Myocyte (in vitro differentiated cells): ENCODE measurements around the gene FAM83D. TPM values are rescaled to one million over a fixed set of nuclear protein-coding genes. Genes with fewer than 3 reads are reported as not detected.
"Not testable (repeated sequence)": the region's sequence is repeated elsewhere in the genome, so short reads cannot be mapped to it uniquely, and the experiment has no call there.

Source experiments
- DNase-seq: peaks from one replicate; pipeline ENCODE4 v3.0.0-alpha.2; 2012; ENCODE audit warnings: low read depth
- total RNA-seq: library from RNA; depleted of rRNA; stranded (reverse); fragments of >200 nt; gene quantifications from 2 replicates; pipeline ENCODE4 v1.2.3, GENCODE V29; 2014

Gene FAM83D
- total RNA-seq, 1 donor from 2014 or later: 0.67 TPM

DNA sequence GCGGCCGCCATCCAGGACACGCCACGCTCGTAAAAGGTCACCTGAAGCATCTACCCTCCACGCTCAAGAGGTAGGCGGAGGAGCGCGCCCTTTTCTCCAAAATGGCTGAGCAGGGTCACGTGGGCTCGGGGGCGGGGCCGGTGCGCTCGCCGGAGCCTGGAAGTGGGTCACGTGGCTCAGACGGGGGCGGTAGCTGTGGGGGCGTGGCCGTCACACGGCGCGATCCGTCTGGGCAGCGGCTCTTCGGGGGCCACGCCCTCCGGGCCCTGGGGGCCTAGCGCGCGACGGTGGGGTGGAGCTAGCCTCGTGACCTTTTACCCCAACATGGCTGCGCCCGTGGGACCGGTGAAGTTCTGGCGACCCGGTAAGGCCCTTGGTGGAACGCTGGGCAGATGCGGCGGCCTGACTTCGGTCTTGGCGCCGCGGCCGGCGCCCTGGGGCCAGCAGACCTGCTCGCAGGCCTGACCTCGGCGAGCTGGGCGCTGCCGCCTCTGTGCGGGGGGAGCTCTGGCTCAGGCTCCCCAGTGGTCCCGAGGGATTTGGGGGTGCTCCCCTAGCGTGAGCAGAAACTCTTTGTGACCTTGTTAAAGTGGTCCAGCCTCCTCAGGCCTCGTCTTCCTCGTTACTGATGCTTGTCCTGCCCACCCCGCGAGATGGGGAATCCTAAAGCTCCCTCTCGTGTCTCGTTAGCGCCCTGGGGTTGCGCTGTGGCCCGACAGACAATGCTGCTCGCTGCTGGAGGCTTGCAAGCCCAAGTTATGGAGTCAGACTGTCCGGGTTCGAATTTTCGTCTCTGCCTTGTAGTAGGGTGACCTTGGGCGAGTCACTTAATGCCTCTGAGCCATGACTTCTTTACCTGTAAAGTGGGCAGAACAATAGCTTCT is 36.1 kb downstream of the FAM83D start, which contains the start of gene DHX35:
Gene DHX35, plus strand, starts transcription at position 301 of the 884 bp plus-strand sequence. Its CDS starts 24 bp downstream, at position 325.
- peak; percentile 97 for DNase-seq

DNA sequence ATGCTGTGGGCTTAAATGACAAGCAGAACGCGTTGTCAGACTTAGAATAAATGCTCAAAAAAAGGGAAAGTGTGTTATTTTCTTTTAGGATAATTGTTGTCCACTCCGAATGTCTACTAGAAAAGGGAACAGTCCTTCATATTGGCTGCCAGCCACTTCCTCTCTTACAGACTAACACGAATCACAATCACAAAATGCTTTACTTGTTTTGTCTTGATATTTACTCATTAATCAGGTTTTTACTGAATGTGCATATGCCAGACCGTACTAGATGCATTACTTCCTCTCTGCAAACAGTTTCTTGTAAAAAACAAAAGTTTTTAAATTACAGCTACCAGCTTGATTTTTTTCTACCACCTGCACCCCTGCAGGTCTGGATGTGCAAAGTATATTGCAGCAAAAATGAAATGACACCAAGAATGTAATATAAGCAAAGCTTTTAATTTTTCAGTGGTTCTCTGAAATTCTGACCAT is 36.7 kb downstream of the FAM83D start:
- no peak for DNase-seq

DNA sequence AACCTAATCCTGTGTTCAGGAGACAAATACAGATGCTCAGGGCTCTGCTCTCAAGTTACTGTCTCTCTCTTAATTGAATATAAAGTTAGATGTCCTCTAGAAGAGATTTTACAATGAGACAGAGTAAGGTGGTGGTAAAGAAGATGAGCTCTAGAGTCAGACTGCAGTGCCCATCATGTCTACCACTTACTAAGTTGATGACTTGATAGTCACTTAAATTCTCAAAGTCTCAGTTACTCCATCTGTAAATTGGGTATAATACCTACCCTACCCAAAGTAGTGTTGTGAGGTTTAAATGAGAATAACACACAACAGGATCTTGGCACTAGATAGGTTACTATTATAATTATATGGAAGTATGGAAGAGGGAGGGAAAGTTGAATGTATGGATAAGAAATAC is 37.5 kb downstream of the FAM83D start:
- DNase-seq: no peak

DNA sequence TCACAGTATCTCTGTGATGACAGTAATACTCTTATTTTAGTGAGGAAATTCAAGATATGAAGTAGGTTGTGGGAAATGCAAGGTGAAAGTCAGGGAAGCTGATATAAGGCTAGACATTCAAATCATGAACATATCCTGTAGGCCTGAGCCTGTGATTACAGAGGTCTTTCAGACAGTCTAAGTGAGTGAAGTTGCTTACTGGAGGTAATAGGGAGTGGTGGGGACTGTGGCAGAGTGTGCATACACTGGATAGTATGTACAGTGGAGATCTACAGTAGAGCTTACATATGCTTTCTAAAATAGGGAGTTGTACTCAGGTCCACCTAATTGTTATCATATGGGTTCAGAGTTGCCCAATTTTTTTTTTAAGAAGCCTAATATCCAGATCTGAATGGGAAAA is 39.0 kb downstream of the FAM83D start:
- no peak for DNase-seq

DNA sequence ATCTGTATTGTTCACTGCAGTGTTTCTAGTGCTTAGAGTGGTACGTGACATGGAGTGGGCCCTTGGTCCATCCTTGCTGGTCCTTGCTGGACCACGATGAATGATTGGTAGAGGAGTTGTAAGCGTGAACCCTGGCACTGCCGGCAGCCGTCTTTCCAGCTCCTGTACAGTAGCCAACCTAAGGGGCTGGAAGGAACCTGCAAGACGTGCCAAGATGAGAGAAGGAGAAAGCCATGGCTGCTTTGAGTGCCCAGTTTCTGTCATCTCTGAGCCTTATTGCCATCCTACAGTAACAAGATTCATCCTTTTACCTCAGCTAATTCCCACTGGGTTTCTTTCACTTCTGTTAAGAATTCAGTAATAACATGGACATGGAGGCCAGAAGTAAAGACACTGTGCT is 41.9 kb downstream of the FAM83D start:
- DNase-seq: no peak

DNA sequence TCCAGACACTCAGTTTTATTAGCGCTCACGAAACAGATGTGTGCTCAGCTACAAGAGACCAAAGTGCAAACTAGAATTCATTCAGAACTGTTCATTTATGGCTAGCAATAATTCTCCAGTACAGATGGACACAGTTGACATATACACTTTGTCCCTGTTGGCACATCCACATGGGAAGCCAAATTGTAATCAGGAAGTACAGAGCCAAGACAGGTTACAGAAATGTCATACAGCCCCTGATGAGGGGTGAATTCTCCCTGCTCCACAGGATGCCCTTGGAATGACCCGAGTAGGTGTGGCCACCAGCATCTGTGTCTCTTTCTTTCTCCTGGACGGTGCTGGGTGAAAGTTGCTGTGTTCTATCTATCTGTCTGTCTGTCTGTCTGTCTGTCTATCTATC is 43.5 kb downstream of the FAM83D start:
- no peak for DNase-seq

DNA sequence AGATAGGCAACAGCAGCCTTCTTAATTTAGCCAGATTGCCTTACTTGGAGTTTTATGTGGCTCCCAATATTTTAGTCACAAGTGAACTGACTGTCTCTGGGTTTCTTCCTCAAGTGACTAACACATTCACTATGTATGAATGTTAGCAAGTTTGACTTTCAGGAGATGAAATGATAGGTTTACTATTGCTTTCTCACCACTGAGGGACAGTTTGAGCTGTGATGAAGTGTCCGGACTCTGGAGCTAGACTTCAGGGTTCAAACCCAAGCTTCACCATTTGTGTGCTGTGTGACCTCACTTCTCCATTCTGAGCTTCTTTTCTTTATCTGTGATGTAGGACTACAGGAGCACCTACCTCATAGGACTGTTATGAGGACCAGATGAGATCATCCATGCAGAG is 44.1 kb downstream of the FAM83D start:
- DNase-seq: peak; percentile 58

DNA sequence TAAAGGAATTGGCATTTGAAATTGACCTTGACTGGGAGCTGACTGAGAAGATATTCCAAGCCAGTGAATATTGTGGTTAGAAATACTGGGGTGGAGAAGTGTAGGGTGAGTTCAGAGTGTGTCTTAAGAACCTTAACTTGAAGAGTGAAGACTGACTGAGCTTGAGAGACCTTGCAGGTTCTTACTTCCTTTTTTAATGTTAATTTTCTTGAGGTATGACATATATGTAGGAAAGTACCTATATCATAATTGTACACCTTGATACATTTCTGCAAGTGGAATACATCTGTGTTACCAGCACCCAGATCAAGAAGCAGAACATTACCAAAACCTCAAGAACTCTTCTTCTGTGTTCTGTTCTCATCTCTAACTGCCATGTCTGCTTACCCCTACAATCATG is 46.9 kb downstream of the FAM83D start:
- DNase-seq: peak; percentile 13

DNA sequence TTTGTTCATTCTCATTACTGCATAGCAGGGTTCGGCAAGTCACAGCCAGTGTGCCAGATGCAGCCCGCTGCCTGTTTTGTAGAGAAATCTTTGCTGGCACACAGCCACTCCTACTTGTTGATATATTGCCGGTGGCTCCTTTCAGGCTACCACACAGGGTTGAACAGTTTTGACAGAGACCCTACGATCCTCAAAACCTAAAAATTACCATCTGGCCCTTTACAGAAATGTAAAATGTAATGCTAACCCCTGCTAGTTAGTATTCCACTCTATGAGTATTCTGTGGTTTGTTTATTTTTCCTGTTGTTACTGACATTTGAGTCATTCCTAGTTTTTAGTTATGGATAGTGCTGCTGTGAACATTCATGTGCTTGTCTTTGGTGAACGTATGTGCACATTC is 47.4 kb downstream of the FAM83D start:
- DNase-seq: peak; percentile 14

DNA sequence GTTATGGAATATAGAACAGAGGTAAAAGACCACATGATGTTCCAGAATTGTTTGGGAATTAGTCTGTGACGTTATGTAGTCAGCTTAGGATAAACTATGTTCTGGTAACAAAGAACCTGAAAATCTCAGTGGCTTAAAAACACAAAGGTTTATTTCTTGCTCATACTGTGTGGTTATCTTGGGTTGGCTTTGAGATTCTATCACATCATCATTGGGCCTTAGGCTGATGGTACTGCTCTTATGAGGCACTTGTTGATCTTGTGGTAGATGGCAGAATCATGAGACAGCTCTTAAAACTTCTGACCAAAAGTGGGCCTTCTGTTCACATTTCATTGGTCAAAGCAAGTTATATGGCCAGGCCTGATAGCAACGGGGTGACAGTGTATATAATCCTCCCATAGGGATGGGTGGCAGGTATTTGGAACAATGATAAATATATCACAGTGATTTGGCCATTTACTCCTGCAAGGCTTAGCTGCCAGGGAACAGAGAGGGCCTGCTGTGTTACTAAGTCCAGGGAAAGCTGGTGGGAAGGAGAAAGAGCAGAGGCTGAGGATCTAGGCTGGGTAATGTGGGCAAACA is 49.4 kb downstream of the FAM83D start:
- DNase-seq: no peak

DNA sequence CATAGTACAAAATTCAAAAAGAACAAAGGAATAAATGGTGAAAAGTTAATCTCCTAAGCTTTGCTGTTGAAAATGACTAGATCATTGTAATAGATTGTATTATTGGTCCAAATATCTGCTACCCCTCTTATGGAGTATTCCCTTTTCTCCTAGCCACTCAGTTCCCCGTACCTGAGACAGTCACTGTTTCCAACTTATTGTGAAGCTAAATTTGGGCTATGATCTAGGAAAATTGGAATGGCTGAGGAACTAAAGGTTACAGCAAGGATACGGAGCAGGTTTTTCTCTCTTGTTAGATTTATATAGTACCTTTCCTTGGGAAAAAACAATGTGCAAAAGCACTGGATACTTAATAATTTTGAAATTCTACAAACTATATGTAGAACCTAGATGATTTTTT is 53.2 kb downstream of the FAM83D start:
- DNase-seq: no peak

DNA sequence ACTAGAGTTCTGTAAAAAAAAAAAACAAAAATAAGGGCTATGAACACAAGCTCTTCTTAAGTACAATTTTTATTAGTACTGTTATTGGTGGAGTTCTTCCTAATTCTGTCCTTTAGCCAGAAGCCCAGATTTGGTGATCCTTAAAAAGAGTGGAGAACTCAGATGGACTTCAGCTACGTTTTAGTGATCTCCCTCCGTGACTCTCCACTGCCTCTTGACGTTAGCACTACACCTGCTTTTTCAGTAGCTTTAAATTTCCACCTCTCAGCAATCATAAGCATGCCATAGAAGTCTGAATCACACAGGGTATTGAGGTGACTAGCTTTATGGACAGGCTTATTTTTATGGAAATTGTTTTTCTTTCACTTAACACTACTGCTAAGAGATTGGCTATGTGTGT is 53.6 kb downstream of the FAM83D start:
- no peak for DNase-seq

DNA sequence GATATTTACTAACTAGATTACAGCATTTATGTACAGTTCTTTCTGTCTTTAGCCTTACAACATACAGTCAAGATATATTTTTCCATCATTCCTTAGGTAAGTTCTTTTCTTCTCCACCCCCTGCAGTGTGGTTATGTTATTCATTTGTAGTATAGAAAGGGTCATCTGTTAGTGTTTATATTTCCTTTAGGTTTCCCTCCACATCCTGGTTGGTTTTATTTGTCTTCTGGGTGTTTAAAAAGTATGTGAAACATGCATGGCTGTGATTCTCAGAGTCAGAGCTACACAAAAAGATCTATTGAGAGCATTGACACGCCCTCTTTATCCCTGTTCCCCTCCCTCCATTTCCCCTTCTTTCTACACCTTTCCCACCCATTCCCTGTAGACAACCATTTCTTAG is 56.1 kb downstream of the FAM83D start:
- DNase-seq: no peak

DNA sequence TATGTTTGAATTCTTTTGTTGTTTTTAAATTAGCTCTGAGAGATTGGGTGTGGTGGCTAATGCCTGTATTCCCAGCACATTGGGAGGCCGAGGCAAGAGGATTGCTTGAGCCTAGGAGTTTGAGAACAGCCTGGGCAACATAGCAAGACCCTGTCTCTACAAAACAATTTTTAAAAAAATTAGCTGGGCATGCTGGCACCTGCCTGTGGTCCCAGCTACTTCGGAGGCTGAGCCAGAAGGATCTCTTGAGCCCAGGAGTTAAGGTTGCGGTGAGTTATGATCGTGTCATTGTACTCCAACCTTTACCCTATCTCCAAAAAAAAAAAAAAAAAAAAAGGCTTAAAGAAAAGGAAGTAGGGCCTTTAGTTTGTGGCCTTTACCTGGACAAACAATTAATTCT is 58.8 kb downstream of the FAM83D start:
- no peak for DNase-seq

DNA sequence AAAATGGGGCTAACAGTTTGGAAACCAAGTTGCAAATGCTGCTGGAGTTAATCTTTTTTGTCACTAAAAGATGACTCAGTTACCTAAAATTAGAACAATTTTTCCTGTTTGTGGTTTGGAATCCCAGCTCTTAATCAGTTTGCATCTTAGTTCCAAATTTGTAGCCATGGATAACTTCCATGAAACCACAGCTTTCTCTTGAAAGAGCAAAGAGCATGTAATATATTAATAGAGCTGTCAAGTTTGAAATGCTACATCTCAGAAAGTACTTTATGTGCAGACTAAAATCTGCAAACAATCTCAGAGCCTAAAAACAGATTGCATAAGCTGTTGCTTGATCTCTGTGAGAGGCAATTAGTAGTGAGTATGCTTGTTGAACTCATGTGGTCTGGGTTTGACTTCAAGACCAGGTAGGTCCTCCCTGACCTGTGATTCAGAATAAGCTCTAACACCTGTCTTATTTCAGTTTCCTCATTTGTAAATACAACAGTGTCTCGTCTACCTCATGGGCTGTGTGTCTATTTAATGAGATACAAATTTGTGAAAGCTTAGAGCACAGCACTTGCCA is 59.5 kb downstream of the FAM83D start:
- peak; percentile 73 for DNase-seq

DNA sequence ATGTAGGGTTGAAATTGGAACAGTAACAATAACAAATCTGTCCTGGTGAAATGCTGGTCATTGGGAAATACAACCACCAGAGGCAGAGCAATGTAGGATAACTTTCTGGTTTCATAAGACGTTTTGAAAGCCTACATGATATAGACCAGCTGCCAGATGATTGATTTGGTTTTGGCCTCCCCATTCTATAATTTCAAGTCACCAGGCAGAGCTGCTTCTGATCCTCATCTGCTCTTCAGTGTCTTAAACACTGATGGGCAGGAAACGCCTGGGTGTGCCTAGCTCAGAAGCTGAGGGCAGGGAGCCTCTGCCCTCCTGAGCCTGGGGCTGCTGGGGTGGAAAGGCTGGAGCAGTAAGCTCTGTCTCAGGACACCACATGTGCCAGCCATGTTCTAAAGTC is 60.4 kb downstream of the FAM83D start:
- DNase-seq: no peak

DNA sequence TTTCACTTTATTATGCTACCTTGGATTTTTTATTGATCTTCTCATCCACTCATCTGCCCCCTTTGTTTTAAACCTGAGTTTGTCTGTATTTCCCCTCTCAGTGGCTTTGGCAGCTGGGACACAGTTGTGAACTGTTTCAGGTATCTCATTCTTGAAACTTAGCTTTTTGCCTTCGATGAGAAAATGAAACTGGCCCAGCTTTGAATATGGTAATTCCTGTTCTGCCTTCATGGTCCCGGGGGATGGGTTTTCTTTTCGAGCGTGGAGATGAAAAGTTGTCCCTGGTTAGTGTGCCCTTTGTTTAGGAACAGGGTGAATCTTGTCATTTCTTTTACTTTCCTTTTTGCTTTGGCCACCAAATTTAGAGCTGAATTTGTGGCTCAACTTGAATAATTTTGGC is 61.6 kb downstream of the FAM83D start:
- no peak for DNase-seq

DNA sequence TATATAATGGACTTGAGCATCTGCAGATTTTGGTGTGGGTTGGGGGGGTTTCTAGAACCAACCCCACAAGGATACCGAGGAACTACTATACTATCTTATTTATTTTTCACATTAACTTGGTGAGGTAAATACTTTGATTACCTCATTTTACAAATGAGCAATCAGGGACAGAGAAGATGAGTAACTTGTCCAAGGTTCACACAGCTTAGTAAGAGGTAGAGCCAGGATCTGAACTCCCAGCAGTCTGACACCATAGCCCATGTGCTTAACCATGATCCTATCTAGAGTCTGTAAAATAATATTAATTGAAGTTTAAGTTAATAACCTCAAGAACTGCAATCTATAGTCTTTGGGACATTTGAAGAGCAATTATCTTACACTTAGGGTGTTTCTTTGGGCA is 64.5 kb downstream of the FAM83D start:
- no peak for DNase-seq

DNA sequence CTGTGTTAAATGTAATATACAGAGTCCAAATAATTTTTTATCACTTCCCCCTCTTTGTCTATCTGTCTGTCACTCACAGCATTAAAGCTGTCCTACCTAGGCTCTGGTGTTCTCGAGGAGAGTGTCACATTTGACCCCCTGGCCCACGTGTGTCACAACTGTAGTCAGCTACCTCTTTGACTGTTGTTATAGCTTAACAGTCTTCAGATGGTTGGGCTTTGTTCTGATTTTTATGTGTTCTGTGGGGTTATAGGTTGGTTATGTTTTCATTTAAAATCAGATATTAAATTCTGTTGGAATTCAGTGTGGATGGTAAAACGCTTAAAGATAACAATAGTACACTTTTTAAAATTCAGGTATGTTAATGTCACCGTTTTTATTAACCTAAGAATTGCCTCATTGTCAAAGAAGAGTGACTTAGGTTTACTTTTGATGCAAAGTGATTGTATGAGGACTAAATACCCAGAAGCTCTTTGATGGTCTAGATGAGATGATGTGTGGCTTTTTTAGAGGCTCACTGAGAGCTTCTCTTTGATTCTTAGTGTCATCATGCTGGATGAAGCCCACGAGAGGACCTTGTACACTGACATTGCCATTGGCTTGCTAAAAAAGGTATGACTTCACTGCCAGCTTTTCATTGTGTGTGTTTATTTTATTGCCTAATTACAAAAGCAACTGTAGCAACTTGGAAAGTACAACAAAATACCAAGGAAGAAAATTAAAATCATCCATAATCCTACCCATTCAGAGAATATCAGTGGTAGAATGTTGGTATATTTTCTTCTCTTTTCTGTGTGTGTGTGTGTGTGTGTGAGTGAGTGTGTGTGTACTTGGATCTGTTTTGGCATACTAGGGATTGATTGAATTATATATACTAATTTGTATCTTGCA is 65.8 kb downstream of the FAM83D start:
- DNase-seq: no peak

DNA sequence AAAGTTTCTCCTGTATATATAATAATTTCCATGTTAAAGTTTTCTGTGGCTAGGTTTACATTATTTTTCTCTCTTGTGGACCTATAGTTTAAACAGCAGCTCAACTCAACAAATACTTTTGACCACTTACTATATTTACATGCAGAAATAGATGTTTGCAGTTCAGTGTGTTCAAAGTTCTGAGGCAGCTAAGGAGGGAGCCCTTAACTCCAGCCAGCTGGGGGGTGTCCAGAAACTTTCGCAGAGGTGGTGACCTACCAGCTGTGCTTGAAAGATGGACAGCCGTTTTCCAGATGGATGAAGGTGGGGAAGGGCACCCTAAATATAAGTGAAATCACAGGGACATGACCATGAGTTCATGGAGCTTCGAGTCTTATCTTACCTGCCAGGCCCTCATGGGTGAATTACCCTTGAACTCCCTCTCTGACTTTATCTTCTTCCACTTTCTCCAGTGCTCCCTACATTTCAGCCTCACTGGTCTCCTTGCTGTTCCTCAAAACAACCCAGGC is 69.4 kb downstream of the FAM83D start:
- DNase-seq: no peak

DNA sequence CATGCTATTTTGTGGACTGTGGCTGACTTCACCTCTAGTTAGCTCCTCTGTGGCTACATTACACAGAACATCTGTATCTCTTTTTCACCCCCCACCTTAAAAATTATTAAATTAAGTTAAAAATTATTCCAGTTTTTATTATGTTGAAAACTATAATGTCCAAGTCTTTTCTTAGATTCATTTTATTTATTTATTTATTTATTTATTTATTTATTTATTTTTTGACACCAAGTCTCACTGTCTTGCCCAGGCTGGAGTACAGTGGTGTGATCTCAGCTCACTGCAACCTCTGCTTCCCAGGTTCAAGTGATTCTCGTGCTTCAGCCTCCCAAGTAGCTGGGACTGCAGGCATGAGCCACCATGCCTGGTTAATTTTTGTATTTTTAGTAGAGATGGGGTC is 70.6 kb downstream of the FAM83D start:
- not testable (repeated sequence) for DNase-seq
